ENCODE results near the gene C9orf152.
"Not testable (repeated sequence)": the region's sequence is repeated elsewhere in the genome, so short reads cannot be mapped to it uniquely, and the experiment has no call there.

The C9orf152 gene

GRCh38 chr9:110214586-110215355, 6.8 kb upstream of the C9orf152 start:
- DNase-seq (ENCODE audit: low read depth in 2 of 2): no peak

- no peak for DNase-seq (ENCODE audit: low read depth in 2 of 2)
Observed at GRCh38 chr9:110214090-110214489, 6.1 kb upstream of the C9orf152 start.

GRCh38 chr9:110213413-110214044, 5.6 kb upstream of the C9orf152 start:
- no peak for DNase-seq (ENCODE audit: low read depth in 2 of 2)

- no peak for DNase-seq (ENCODE audit: low read depth in 2 of 2)
Observed at GRCh38 chr9:110207071-110207641, 803 bp downstream of the C9orf152 start.

- no peak for DNase-seq (ENCODE audit: low read depth in 2 of 2)
Observed at GRCh38 chr9:110206389-110206788, 1.6 kb downstream of the C9orf152 start.

- DNase-seq (ENCODE audit: low read depth in 2 of 2): not testable (repeated sequence)
Observed at GRCh38 chr9:110205612-110206011, 2.3 kb downstream of the C9orf152 start.

- DNase-seq (ENCODE audit: low read depth in 2 of 2): no peak
Observed at GRCh38 chr9:110202232-110202631, 5.7 kb downstream of the C9orf152 start.

GRCh38 chr9:110199643-110200042, 8.3 kb downstream of the C9orf152 start:
- no peak for DNase-seq (ENCODE audit: low read depth in 2 of 2)

- DNase-seq (ENCODE audit: low read depth in 2 of 2): no peak
Observed at GRCh38 chr9:110198357-110198756, 9.6 kb downstream of the C9orf152 start.

GRCh38 chr9:110197330-110198187, 10.4 kb downstream of the C9orf152 start:
- DNase-seq (ENCODE audit: low read depth in 2 of 2): no peak

- DNase-seq (ENCODE audit: low read depth in 2 of 2): not testable (repeated sequence)
Observed at GRCh38 chr9:110196084-110196499, 11.9 kb downstream of the C9orf152 start.

GRCh38 chr9:110192531-110193261, 15.3 kb downstream of the C9orf152 start:
- no peak for DNase-seq (ENCODE audit: low read depth in 2 of 2)

- DNase-seq (ENCODE audit: low read depth in 2 of 2): no peak
Observed at GRCh38 chr9:110191615-110192014, 16.3 kb downstream of the C9orf152 start.

- no peak for DNase-seq (ENCODE audit: low read depth in 2 of 2)
Observed at GRCh38 chr9:110189559-110190320, 18.2 kb downstream of the C9orf152 start.

GRCh38 chr9:110188991-110189390, 19.0 kb downstream of the C9orf152 start:
- DNase-seq (ENCODE audit: low read depth in 2 of 2): no peak

- DNase-seq (ENCODE audit: low read depth in 2 of 2): no peak
Observed at GRCh38 chr9:110188101-110188500, 19.9 kb downstream of the C9orf152 start.

GRCh38 chr9:110187126-110187525, 20.8 kb downstream of the C9orf152 start:
- DNase-seq (ENCODE audit: low read depth in 2 of 2): no peak

GRCh38 chr9:110186254-110186653, 21.7 kb downstream of the C9orf152 start:
- DNase-seq (ENCODE audit: low read depth in 2 of 2): no peak

GRCh38 chr9:110185806-110186205, 22.2 kb downstream of the C9orf152 start:
- no peak for DNase-seq (ENCODE audit: low read depth in 2 of 2)

Measured in stimulated activated CD8-positive, alpha-beta memory T cell treated with anti-CD3 and anti-CD28 coated beads, Interleukin-15, amount 100 ng/mL, for 48 hours (primary cell).